Progenitor cell of endocrine pancreas (in vitro differentiated cells): Measurements from ENCODE around the gene ACSM6. TPM values are rescaled to one million over a fixed set of nuclear protein-coding genes. Genes with fewer than 3 reads are reported as not detected.

Source experiments
- DNase-seq: peaks from one replicate; pipeline ENCODE4 v3.0.0; 2021; ENCODE audit warnings: low spot score; ENCODE audit not compliant: unreplicated experiment
- H3K27ac Mint-ChIP-seq: 2 replicates; pipeline ENCODE4 v1.8.0; 2021; ENCODE audit warnings: mild to moderate bottlenecking, moderate library complexity, mixed read lengths
- H3K27me3 Mint-ChIP-seq: 2 replicates; pipeline ENCODE4 v1.8.0; 2021; ENCODE audit warnings: mixed read lengths
- H3K36me3 Mint-ChIP-seq: 2 replicates; pipeline ENCODE4 v1.8.0; 2022; ENCODE audit warnings: mixed read lengths; ENCODE audit not compliant: insufficient read depth
- H3K4me1 Mint-ChIP-seq: 2 replicates; pipeline ENCODE4 v1.8.0; 2021; ENCODE audit warnings: low read depth, mixed read lengths
- H3K4me3 Mint-ChIP-seq: 2 replicates; pipeline ENCODE4 v1.8.0; 2021; ENCODE audit warnings: low read depth, mild to moderate bottlenecking, moderate library complexity, mixed read lengths
- H3K9me3 Mint-ChIP-seq: 2 replicates; pipeline ENCODE4 v1.8.0; 2021; ENCODE audit warnings: low read depth, mixed read lengths
- total RNA-seq: library from RNA; stranded (reverse); gene quantifications from 2 replicates; pipeline ENCODE4 v1.2.1, GENCODE V29; 2021
- TF ChIP-seq, protein P1 (sequence below): fragments of 200-600 bp; sonication (generic); IDR thresholded peaks from one replicate; pipeline ENCODE4 v1.5.0; 2021; ENCODE audit warnings: antibody characterized with exemption, mild to moderate bottlenecking; ENCODE audit not compliant: unreplicated experiment

The ACSM6 gene
- total RNA-seq, 1 donor from 2014 or later: not detected

DNA sequence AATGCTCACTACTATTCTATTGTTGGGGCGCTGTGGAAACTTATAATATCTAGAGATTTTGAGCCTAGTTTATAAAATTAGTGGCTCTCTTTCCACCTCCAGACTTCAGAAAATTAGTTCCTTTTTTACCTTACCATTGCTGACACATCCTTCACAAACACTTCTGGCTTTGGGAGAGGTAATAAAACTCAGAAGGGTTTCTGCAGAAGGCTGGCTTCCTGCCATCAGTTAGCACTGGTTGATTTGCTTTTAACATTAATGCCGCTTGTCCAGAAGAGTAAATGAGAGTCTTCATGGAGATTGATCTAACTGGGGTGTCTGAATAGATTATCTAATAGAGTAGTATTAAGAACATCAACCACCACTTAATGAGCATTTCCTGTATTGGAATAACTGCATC lies 20.3 kb downstream of the ACSM6 start:
- H3K4me1 Mint-ChIP-seq: peaks cover 6% of the 10 kb centered on the region
- no peak overlapping the region for H3K4me3 Mint-ChIP-seq
- H3K36me3 Mint-ChIP-seq: peaks cover 19% of the 10 kb centered on the region
- DNase-seq: no peak
- no peaks in the 10 kb centered on the region for H3K27me3 Mint-ChIP-seq
- H3K9me3 Mint-ChIP-seq: no peaks in the 10 kb centered on the region
- H3K27ac Mint-ChIP-seq: no peak overlapping the region
- TF ChIP-seq, protein P1, sequence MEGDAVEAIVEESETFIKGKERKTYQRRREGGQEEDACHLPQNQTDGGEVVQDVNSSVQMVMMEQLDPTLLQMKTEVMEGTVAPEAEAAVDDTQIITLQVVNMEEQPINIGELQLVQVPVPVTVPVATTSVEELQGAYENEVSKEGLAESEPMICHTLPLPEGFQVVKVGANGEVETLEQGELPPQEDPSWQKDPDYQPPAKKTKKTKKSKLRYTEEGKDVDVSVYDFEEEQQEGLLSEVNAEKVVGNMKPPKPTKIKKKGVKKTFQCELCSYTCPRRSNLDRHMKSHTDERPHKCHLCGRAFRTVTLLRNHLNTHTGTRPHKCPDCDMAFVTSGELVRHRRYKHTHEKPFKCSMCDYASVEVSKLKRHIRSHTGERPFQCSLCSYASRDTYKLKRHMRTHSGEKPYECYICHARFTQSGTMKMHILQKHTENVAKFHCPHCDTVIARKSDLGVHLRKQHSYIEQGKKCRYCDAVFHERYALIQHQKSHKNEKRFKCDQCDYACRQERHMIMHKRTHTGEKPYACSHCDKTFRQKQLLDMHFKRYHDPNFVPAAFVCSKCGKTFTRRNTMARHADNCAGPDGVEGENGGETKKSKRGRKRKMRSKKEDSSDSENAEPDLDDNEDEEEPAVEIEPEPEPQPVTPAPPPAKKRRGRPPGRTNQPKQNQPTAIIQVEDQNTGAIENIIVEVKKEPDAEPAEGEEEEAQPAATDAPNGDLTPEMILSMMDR: no peak

DNA sequence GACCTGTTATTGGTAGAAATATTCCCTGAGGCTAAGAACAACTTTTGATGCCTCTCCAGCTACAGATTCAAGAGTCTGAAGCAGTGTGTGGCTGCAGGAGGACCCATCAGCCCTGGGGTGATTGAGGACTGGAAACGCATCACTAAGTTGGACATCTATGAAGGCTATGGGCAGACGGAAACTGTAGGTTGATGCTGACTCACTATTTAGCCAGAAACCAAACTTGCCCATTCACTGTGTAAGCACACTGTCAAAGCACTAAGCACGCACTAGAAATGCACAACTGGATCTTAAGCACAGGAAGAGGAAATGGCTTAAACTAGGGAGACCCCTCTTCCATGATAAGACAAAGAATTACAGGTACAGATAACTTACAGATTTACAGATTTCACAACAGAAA lies 20.8 kb downstream of the ACSM6 start:
- TF ChIP-seq, protein P1: no peak
- no peak for DNase-seq
- peaks cover 6% of the 10 kb centered on the region for H3K4me1 Mint-ChIP-seq
- no peaks in the 10 kb centered on the region for H3K27me3 Mint-ChIP-seq
- H3K36me3 Mint-ChIP-seq: peaks cover 23% of the 10 kb centered on the region
- no peak overlapping the region for H3K27ac Mint-ChIP-seq
- no peaks in the 10 kb centered on the region for H3K9me3 Mint-ChIP-seq
- no peak overlapping the region for H3K4me3 Mint-ChIP-seq

DNA sequence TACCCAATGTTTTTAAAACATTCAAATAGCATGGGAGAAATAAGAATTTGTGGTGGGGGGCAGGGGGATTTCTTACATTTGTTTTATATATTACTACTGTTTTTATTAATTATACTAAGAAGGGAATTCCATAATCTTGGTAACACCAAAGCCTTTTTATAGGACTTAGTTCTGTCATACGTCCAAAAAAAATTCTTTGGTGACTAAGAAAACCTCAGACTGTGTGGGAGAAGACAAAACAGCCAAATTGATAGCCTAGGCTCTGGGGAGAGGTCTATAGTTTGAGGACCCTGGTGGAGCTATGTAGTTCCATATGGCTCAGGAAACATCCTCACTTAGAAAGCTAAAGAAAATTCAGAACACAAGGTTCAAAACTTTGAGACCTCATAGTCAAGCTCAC lies 23.4 kb downstream of the ACSM6 start:
- H3K27me3 Mint-ChIP-seq: no peaks in the 10 kb centered on the region
- H3K36me3 Mint-ChIP-seq: peaks cover 30% of the 10 kb centered on the region
- no peak overlapping the region for H3K4me3 Mint-ChIP-seq
- DNase-seq: no peak
- peaks cover 2% of the 10 kb centered on the region for H3K4me1 Mint-ChIP-seq
- no peak overlapping the region for H3K27ac Mint-ChIP-seq
- TF ChIP-seq, protein P1: no peak
- H3K9me3 Mint-ChIP-seq: no peaks in the 10 kb centered on the region

DNA sequence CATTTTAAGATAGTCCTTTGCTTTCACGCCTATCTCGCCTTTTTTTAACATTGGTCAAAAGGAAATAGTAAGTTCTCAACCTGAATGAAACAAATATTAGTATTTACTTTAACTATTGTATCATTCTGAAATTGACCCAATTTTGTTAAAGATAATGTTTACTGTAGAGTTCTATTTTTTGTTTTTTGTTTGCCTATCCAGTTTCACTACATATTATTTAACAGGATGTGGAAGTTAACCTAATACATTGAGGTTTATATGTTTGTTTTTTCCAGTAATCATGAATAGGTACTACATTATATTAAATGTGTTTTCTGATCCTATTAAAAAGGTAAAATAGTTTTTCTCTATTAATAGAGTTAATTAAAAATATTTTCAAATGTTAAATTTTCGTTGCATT lies 26.5 kb downstream of the ACSM6 start:
- Mint-ChIP-seq H3K36me3 (peaks cover 39% of the 10 kb centered on the region), H3K4me3 (no peak overlapping the region), H3K9me3 (peaks cover 4% of the 10 kb centered on the region), H3K4me1 (no peaks in the 10 kb centered on the region), H3K27ac (no peak overlapping the region), H3K27me3 (no peaks in the 10 kb centered on the region)
- no peak for DNase-seq
- TF ChIP-seq, protein P1: no peak

DNA sequence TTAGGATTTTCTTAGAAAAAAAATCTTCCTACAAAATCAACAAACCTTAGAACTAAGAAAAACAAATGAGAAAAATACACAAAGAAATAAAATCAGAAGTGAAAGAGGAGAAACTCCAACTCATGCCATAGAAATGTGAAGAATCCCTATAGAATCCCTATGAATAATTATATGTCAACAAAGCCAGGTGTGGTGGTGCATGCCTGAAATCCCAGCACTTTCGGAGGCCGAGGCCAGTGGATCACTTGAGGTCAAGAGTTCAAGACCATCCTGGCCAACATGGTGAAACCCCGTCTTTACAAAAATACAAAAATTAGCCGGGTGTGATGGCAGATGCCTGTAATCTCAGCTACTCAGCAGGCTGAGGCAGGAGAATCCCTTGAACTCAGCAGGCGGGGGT lies 27.1 kb downstream of the ACSM6 start:
- no peaks in the 10 kb centered on the region for H3K27me3 Mint-ChIP-seq
- peaks cover 4% of the 10 kb centered on the region for H3K9me3 Mint-ChIP-seq
- H3K4me3 Mint-ChIP-seq: no peak overlapping the region
- H3K36me3 Mint-ChIP-seq: peaks cover 39% of the 10 kb centered on the region
- TF ChIP-seq, protein P1: no peak
- H3K27ac Mint-ChIP-seq: no peak overlapping the region
- no peaks in the 10 kb centered on the region for H3K4me1 Mint-ChIP-seq
- no peak for DNase-seq
